HL-60 (cell line): ENCODE data around the gene RPAP3.

Experiments
- CTCF ChIP-seq: IDR thresholded peaks from one replicate; pipeline ENCODE4 v1.5.1; 2011; ENCODE audit warnings: low read length, control low read depth, inconsistent platforms; ENCODE audit not compliant: insufficient read depth
- SPI1 ChIP-seq: IDR thresholded peaks from 2 replicates; pipeline ENCODE4 v1.6.1; 2012; ENCODE audit warnings: low read depth, mild to moderate bottlenecking, borderline replicate concordance
- TF ChIP-seq, protein P1 (sequence below): IDR thresholded peaks from 2 replicates; pipeline ENCODE4 v1.6.1; 2012; ENCODE audit warnings: low read depth; ENCODE audit not compliant: insufficient replicate concordance

DNA sequence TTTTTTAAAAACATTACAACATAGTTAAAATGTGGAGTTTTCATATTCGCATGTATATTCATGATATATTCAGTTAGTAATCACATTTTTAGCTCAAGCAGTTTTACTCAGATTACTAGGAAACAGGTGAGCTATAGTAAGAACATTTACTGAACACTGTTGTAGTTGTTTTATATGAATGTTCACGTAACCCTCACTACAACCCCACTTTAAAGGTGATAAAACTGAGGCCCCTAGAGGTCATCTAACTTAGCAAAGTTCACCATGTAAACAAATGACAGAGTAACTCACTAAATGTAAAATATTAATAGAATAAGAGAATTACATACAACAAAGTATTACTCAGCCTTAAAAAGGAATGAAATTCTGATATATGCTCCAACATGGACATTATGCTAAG is 26.0 kb downstream of the RPAP3 start:
- TF ChIP-seq SPI1 (no peak), CTCF (no peak)
- TF ChIP-seq, protein P1, sequence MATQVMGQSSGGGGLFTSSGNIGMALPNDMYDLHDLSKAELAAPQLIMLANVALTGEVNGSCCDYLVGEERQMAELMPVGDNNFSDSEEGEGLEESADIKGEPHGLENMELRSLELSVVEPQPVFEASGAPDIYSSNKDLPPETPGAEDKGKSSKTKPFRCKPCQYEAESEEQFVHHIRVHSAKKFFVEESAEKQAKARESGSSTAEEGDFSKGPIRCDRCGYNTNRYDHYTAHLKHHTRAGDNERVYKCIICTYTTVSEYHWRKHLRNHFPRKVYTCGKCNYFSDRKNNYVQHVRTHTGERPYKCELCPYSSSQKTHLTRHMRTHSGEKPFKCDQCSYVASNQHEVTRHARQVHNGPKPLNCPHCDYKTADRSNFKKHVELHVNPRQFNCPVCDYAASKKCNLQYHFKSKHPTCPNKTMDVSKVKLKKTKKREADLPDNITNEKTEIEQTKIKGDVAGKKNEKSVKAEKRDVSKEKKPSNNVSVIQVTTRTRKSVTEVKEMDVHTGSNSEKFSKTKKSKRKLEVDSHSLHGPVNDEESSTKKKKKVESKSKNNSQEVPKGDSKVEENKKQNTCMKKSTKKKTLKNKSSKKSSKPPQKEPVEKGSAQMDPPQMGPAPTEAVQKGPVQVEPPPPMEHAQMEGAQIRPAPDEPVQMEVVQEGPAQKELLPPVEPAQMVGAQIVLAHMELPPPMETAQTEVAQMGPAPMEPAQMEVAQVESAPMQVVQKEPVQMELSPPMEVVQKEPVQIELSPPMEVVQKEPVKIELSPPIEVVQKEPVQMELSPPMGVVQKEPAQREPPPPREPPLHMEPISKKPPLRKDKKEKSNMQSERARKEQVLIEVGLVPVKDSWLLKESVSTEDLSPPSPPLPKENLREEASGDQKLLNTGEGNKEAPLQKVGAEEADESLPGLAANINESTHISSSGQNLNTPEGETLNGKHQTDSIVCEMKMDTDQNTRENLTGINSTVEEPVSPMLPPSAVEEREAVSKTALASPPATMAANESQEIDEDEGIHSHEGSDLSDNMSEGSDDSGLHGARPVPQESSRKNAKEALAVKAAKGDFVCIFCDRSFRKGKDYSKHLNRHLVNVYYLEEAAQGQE: no peak
